ENCODE results near the gene ZNF331.

ZNF331 gene

DNA sequence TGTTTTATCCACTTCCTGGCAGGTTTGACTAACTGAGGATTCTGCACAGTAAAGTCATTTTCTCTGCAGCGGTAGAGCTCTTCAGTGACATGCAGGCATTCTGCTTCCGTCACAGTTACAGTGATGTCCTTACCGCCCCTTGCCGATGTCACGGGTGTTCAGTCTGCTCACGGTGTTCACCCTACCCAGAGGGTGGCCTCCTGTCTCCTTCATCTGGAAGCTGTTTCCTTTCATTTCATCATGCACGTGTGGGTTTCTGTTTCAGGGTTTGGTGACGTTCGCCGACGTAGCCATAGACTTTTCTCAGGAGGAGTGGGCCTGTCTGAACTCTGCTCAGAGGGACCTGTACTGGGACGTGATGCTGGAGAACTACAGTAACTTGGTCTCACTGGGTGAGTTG lies 33.4 kb downstream of the ZNF331 start:
- DNase-seq (ENCODE audit: low spot score): no peak

DNA sequence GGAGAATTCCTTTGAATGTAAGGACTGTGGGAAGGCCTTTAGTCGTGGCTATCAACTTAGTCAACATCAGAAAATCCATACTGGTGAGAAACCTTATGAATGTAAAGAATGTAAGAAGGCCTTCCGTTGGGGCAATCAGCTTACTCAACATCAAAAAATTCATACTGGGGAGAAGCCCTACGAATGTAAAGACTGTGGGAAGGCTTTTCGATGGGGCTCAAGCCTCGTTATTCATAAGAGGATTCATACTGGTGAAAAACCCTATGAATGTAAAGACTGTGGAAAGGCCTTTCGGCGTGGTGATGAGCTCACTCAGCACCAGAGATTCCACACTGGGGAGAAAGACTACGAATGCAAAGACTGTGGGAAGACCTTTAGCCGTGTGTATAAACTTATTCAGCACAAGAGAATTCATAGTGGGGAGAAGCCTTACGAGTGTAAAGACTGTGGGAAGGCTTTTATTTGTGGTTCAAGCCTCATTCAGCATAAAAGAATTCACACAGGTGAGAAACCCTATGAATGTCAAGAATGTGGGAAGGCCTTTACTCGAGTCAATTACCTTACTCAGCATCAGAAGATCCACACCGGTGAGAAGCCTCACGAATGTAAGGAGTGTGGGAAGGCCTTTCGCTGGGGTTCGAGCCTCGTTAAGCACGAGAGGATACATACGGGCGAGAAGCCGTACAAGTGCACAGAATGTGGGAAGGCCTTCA lies 39.2 kb downstream of the ZNF331 start:
- no peak for DNase-seq (ENCODE audit: low spot score)

DNA sequence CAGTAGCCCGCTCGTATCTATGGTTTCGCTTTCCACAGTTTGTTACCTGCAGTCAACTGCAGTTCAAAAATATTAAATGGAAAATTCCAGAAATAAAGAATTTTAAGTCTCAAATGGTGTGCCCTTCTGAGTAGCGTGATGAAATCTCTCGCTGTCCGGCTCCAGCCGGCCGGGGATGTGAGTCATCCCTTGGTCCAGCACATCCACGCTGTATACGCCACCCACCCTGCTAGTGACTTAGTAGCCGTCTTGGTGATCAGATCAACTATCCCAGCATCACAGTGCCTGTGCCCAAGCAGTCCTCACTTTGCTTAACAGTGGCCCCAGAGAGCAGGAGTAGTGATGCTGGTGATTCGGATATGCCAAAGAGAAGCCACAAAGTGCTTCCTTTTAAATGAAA lies 40.0 kb downstream of the ZNF331 start:
- no peak for DNase-seq (ENCODE audit: low spot score)

DNA sequence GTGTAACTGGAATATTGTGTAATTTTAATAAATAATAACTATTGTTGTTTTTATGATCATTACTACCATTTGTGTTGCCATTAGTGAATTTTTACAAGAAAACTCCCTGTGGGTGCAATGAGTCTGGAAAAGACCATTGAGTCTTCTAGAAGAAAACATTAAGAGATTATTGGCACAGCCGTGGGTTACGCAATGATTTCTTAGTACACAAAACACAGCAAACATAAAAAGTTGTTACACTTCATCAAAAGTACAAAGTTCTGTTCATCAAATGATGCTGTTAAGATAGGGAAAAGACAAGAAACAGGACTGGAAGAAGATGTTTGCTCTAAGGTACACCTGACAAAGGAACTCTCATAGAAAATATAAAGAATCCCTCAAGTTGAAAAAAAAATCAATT lies 41.6 kb downstream of the ZNF331 start:
- no peak for DNase-seq (ENCODE audit: low spot score)

DNA sequence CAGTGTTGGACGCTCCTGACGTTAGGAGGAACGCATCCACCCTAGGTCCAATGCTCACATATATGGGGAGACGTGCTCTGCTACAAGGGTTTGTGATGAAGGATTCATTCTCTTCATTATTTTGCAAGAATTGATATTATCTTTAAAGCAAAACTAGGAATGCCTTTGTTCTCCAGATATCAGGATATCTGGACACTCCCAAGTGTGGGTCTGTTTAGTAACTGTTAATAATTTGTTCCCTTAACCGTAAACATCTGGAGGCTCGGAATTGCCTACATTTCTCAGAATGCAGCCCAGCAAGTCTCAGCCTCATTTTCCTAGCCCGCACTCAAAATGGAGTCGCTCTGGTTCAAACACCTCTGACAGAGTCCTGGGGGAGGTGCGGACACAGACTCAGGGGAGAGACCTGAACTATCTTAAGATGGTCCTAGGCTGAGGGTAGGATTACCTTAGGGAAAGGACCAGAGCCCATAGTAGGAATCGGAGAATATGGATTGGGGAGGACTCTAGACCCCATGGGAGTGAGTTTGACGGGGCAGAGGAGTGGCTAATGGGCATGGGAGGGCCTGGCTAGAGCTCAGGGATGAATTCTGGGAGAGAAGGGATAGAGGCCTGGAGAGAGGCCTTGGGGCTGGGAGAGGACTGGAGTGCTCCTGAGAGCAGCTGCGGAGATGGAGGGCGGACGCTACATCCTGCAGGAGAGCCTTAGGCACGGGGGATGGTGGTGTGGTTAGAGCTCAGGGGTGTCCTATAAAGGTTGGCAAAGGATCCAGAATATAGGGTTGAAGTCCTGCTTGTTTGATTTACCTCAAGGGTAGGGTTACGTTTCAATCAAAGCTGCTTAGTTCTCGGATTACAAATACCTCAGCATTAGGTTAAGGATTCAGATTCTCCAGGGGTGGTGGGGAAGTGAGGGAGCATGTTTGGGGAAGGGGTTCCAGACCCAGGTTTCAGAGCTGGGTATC lies 43.2 kb downstream of the ZNF331 start:
- no peak for DNase-seq (ENCODE audit: low spot score)

DNA sequence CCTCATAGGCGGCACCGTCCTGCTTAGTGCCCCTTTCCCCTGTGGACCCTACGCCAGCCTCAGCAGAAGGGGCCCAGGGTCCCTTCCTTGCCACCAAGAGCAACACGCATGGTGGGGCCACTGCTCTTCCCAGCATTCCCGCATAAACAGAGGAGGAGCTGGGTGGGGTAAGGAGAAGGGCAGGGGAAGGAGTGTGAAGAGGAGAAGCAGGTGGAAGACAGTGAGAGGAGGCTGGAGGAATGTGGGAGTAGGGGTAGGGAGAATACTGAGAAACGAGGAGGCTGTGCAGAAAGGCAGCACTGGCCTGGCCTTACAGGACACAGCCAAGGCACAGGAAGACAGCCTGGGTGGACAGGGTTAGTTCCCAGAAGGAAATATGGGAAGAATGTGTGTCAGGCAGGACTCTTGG lies 43.9 kb downstream of the ZNF331 start:
- DNase-seq (ENCODE audit: low spot score): no peak

DNA sequence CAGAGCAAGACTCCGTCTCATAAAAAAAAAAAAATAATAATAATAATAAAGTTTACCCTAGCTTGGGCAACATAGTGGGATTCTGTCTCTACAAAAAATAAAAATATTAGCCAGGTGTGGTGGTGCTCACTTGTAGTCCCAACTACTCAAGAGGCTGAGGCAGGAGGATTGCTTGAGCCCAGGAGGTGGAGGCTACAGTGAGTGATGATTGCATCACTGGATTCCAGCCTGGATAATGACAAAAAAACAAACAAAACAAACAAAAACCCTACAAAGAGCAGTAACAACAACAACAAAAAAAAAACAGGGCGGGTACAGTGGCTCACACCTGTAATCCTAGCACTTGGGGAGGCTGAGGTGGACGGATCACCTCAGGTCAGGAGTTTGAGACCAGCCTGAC lies 45.2 kb downstream of the ZNF331 start:
- no peak for DNase-seq (ENCODE audit: low spot score)

DNA sequence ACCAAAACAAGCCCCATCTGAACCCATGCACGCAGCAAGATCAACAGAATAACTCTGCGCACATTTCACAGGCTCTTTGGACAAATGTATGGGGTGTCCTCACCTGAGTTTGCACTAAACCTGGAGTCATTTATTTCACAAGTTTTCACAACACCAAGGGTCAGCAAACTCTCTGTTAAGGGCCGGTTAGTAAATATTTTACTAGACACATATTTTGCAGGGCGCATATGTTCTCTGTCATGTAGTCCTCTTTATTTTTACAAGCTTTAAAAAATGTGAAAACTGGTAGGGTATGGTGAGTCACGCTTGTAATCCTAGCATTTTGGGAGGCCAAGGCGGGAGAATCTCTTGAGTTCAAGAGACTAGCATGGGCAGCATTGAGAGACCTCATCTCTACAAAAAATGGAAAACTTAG lies 48.3 kb downstream of the ZNF331 start:
- DNase-seq (ENCODE audit: low spot score): no peak

DNA sequence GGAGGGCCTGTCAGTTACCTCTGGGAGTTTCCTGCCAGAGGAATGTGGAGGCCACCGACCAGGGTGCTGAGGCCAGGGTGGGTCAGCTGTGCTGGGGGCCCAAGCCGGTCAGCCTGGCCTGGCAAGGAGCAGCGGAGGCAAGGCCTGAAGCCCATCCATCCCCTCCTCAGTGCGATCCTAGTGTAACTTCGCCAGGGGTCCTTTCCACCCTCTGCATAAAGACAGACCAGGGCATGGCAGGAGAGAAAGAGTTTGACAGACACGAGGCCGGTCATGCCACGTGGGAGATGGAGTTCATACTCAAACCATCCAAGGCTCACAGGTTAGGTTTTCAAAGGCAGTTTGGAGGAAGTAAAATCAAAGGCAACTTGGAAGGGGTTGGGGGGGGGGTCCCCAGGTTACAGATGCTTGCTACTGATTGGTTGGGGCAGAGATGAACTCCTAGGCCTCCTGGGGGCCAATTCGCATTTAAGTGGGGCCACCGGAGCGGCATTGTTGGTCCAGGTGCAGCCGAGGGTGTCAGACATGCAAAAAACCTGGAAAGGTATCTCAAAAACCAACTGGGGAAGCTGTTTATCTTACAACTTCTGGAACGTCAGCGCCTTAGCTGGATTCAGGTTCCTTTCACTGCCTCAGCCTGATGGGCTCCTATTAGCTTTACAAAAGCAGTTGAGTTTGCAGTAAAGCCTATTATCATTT lies 57.0 kb downstream of the ZNF331 start:
- DNase-seq (ENCODE audit: low spot score): no peak

DNA sequence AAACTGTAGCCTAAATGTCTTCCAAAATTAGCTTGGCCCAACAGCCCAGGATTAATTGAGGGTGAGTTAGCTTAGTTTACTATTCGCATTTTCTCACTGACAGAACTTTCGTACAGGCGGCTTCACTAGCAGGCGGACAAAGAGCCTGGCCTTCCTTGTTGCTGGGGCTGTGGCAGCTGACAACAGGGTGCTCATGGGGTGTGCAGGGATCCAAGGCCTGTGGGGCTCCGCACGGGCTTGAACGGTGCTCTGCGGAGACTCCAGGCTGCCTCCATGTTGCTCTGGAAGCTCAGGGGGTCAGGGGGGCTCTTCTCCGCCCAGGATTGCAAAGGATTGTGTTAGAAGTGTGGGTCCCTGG lies 57.5 kb downstream of the ZNF331 start:
- DNase-seq (ENCODE audit: low spot score): no peak

DNA sequence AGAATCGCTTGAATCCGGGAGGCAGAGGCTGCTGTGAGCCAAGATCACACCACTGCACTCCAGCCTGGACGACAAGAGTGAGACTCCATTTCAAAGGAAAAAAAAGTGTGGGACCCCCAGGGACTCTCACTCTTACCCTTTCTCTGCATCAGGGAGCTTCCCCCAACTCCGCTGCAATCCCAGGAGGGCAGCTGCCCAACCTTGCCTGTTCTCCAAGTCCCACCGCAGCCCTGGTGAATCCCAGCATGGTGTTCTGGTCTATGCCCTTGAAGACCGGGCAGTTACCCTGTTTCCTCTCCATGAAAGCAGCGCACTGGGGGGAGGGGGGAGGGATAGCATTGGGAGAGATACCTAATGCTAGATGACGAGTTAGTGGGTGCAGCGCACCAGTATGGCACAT lies 58.1 kb downstream of the ZNF331 start:
- DNase-seq (ENCODE audit: low spot score): no peak

DNA sequence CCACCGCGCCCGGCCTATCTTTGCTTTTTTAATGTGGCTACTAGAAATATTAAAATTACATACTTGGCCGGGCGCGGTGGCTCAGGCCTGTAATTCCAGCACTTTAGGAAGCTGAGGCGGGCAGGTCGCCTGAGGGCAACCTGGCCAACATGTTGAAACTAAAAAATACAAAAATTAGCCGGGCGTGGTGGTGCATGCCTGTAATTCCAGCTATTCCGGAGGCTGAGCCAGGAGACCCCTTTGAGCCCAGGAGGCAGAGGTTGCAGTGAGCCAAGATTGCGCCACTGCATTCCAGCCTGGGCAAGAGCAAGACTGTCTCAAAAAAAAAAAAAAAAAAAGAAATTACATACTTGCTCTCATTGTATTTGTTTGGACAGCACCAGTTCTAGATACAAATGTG lies 59.1 kb downstream of the ZNF331 start:
- DNase-seq (ENCODE audit: low spot score): no peak

DNA sequence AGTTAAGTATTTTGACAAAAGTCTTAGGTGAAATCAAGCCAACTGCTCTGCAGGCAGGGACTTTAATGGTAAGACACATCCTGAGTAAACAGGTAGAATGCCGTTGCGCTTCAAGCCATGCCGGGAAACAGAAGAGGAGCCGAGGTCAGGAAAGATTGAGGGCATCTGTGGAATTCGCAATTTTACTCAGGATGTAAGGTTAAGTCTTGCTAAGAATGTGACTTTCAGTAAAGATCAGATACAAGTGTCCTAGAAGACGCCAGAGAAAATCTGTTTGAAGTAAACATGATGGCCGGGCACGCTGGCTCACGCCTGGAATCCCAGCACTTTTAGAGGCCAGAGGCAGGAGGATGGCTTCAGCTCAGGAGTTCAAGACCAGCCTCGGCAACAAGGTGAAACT lies 60.4 kb downstream of the ZNF331 start:
- no peak for DNase-seq (ENCODE audit: low spot score)

DNA sequence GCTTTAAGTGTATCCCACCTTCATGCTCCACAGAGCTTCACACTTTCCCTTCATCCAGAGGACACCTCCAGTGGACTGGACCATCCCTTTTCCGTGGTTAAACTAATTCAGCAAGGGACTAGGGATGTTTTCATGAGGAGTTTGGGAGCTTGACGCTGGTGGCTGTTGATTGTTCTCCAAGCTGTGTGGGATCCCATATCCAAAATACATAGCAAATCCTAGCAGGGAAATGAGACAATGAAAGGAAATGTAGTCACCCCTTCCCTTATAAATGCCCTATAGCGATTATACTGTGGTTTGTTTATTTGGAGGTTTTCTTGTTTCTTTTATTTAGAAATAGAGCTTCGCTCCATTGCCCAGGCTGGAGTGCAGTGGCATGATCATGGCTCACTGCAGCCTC lies 62.3 kb downstream of the ZNF331 start:
- DNase-seq (ENCODE audit: low spot score): no peak

DNA sequence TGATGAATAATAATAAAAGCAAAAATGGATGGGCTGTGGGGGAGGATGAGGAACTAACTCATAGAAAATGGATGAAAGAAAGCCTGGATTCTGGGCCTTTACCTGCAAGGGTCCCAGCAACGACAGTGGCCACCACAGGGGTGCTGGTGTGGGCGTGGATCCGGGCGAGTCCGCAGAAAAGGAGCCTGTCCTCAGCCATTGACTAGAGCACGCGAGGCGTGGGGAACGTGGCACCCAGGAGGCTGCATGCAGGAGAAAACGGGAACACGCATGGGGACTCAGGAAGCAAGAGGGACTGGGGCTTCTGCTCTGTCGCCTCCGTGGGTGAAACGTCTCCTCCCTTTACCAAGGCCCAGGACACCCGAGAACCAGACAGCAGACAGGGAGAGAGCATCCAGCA lies 68.1 kb downstream of the ZNF331 start:
- no peak for DNase-seq (ENCODE audit: low spot score)

DNA sequence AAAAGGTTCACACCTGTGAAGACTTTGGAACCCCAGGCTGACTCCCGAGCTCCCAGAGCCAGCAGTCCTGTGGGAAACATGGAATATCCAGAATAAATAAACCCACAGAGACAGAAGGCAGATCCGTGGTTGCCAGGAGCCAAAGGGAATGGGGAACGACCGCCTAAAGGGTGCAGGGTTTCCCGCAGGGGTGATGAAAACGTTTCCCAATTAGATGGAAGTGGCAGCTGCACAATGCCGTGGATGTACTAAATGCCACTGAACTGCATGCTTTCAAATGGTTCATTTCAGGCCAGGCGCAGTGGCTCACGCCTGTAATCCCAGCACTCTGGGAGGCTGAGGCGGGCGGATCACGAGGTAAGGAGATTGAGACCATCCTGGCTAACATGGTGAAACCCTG lies 70.4 kb downstream of the ZNF331 start:
- no peak for DNase-seq (ENCODE audit: low spot score)

DNA sequence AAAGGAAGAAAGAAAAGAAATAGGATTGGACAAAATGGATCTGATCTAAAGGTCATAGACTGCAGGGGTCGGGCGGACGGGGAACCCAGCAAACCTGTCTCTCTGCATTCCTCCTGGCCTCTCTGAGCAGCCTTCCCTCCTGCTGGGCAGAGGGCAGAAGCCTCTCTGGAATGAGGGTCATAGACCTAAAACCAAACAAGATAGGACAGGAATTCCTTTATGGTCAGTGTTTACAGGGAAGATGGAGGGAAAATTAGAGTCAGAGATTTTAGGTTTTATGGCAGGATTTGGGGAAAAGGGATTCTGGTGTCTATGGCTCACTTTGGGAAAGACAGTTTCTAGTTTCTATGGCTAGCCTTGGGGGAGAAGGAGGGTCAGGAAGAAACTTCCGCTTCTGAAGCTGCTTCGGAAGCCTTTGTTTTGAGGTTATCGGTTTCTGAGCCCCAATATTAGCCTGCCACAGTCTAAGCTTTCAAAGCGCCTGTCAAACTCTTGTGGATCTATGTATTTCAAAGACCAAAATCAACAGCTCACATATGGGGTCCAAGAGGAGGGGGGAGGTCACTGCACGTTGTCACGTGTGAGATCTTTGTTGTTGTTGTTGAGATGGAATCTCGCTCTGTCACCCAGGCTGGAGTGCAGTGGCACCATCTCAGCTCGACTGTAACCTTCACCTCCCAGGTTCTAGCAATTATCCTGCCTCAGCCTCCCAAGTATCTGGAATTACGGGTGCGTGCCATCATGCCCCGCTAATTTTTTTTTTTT lies 75.0 kb downstream of the ZNF331 start:
- DNase-seq (ENCODE audit: low spot score): no peak

DNA sequence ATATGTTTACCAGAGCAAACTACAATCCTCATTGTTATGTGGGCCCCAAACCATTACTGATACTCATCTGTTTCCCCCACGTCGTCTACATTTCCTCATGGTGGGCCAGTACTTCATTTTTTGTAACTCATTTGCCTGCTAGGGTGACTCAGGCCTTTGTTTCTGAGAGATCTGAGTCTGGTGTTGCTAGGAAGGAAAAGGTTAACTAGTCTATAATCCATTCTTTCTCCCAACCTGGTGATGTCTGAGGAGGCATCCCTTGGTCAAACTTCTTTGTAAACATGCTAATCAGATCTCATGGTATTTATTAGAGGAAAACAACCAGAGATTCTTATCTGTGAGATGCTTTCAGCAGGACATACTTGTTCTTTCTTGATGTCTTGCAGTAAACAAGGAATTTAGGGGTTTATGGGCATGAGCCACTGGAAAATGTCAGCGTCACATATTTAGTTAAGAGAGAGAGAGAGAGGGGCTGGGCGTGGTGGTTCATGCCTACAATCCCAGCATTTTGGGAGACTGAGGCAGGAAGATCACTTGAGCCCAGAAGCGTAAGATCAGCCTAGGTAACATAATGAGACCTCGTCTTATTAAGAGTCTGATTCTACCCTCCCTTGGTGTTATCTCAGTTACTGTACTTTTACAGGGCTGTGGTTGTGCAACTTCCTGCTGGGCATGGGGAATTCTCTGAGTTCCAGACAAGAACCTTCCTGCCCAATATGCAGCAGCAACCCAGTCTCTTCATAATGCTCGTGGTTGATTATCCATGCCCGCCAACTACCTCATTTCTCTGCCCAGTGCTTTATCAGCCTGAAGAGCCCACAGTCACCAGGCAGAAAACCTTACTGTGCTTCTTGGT lies 84.2 kb downstream of the ZNF331 start:
- DNase-seq (ENCODE audit: low spot score): no peak

DNA sequence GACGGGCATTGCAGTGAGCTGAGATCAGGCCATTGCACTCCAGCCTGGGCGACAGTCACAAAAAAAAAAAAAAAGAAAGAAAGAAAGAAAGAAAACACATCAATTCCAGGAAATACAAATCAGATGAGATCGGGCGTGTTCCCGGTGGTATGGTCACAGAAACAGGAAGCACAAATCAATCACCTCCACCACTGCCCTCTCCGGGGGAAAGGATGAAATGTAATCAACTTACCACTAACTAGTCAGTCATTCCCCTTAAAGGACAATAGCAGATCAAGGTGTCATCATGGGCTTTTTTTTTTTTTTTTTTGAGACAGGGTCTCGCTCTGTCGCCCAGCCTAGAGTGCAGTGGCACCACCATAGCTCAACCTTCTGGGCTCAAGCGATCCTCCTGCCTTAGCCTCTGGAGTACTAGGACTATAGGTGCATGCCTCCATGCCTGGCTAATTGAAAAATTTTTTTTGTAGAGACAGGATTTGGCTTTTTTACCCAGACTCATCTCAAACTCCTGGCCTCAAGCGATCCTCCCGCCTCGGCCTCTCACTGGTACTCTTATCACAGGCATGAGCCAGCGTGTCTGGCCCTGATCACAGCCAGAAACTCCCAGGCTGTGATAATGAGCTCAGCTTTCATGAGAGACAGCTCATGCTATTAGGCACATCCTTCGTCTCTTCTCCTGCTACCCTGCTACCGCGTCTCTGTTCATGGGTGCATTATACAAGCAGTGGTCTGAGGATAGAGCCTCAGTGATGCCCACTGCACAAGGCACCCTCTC lies 87.0 kb downstream of the ZNF331 start:
- no peak for DNase-seq (ENCODE audit: low spot score)

DNA sequence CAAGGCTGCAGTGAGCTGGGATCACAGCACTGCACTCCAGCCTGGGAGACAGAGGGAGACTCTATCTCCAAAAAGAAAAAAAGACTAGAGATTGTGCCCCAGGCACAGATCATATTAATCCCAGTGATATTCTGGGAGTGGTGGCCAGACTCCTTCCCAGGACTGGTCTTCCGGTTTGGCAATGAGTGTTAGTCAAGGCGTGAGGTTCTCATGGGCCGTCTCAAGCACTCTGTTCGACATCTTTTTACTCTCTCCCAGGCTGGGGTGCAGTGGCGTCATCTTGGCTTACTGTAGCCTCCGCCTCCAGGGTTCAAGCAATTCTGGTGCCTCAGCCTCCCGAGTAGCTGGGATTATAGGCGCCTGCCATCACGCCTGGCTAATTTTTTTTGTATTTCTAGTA lies 88.5 kb downstream of the ZNF331 start:
- DNase-seq (ENCODE audit: low spot score): no peak

Data from D341Med (cell line).